Activated T-cell treated with anti-CD3 and anti-CD28 coated beads, Interleukin-2, amount 50 U/mL, for 4 hours (primary cell): ENCODE data around the gene NKAIN2. TPM values are rescaled to one million over a fixed set of nuclear protein-coding genes. Genes with fewer than 3 reads are reported as not detected.

ENCODE experiments used
- ATAC-seq, 2 donors: fragments of 200-7000 bp; cut with Tn5 transposase; one replicate each; pipeline ENCODE4 v1.10.0; 2021
- DNase-seq: peaks from one replicate; pipeline ENCODE4 v3.0.0-alpha.2; 2020
- H3K27me3 Mint-ChIP-seq: one replicate; pipeline ENCODE4 v1.8.0; 2021; ENCODE audit warnings: low read depth, mixed read lengths
- H3K36me3 Mint-ChIP-seq: one replicate; pipeline ENCODE4 v1.8.0; 2022; ENCODE audit warnings: mixed read lengths; ENCODE audit not compliant: insufficient read depth
- H3K4me1 Mint-ChIP-seq: one replicate; pipeline ENCODE4 v1.8.0; 2021; ENCODE audit warnings: low read depth, mixed read lengths
- H3K4me3 Mint-ChIP-seq: one replicate; pipeline ENCODE4 v1.8.0; 2021; ENCODE audit warnings: mild to moderate bottlenecking, moderate library complexity, mixed read lengths
- H3K9me3 Mint-ChIP-seq: one replicate; pipeline ENCODE4 v1.8.0; 2021; ENCODE audit warnings: mixed read lengths
- total RNA-seq, 3 donors: library from RNA; stranded (reverse); gene quantifications; one replicate each; pipeline ENCODE4 v1.2.1, GENCODE V29; 2021

Gene NKAIN2
- total RNA-seq, 3 donors from 2014 or later = not detected

- ATAC-seq = no peak
- H3K4me3 Mint-ChIP-seq = no peak overlapping the region
- no peaks in the 10 kb centered on the region for H3K27me3 Mint-ChIP-seq
- no peak for DNase-seq
- H3K4me1 Mint-ChIP-seq = no peaks in the 10 kb centered on the region
- no peaks in the 10 kb centered on the region for H3K36me3 Mint-ChIP-seq
- peaks cover 8% of the 10 kb centered on the region for H3K9me3 Mint-ChIP-seq
These were observed 950.0 kb downstream of the NKAIN2 start for GRCh38 chr6:124753562-124754105.

- DNase-seq (no peak), ATAC-seq (no peak)
- Mint-ChIP-seq H3K4me1 (no peaks in the 10 kb centered on the region), H3K36me3 (no peaks in the 10 kb centered on the region), H3K27me3 (no peaks in the 10 kb centered on the region), H3K9me3 (peaks cover 8% of the 10 kb centered on the region), H3K4me3 (no peak overlapping the region)
These were observed 951.7 kb downstream of the NKAIN2 start for GRCh38 chr6:124755321-124755720.

- no peaks in the 10 kb centered on the region for H3K4me1 Mint-ChIP-seq
- no peak for ATAC-seq
- H3K9me3 Mint-ChIP-seq = peaks cover 8% of the 10 kb centered on the region
- DNase-seq = no peak
- H3K27me3 Mint-ChIP-seq = no peaks in the 10 kb centered on the region
- no peaks in the 10 kb centered on the region for H3K36me3 Mint-ChIP-seq
- no peak overlapping the region for H3K4me3 Mint-ChIP-seq
These were observed 953.9 kb downstream of the NKAIN2 start for GRCh38 chr6:124757560-124757959.

- no peaks in the 10 kb centered on the region for H3K27me3 Mint-ChIP-seq
- no peaks in the 10 kb centered on the region for H3K4me1 Mint-ChIP-seq
- DNase-seq = no peak
- H3K36me3 Mint-ChIP-seq = no peaks in the 10 kb centered on the region
- H3K9me3 Mint-ChIP-seq = peaks cover 8% of the 10 kb centered on the region
- ATAC-seq = no peak
- H3K4me3 Mint-ChIP-seq = no peak overlapping the region
These were observed 955.0 kb downstream of the NKAIN2 start for GRCh38 chr6:124758663-124759062.

GRCh38 chr6:124765280-124765679, 961.6 kb downstream of the NKAIN2 start:
- no peak for DNase-seq
- ATAC-seq = no peak
- H3K9me3 Mint-ChIP-seq = no peaks in the 10 kb centered on the region
- H3K4me1 Mint-ChIP-seq = no peaks in the 10 kb centered on the region
- H3K27me3 Mint-ChIP-seq = no peaks in the 10 kb centered on the region
- no peak overlapping the region for H3K4me3 Mint-ChIP-seq
- no peaks in the 10 kb centered on the region for H3K36me3 Mint-ChIP-seq

- Mint-ChIP-seq H3K36me3 (no peaks in the 10 kb centered on the region), H3K4me3 (no peak overlapping the region), H3K27me3 (no peaks in the 10 kb centered on the region), H3K4me1 (no peaks in the 10 kb centered on the region), H3K9me3 (no peaks in the 10 kb centered on the region)
- no peak for DNase-seq
- no peak for ATAC-seq
These were observed 964.6 kb downstream of the NKAIN2 start for GRCh38 chr6:124768224-124768623.

- no peak for DNase-seq
- H3K4me3 Mint-ChIP-seq = no peak overlapping the region
- no peaks in the 10 kb centered on the region for H3K27me3 Mint-ChIP-seq
- no peaks in the 10 kb centered on the region for H3K36me3 Mint-ChIP-seq
- H3K9me3 Mint-ChIP-seq = no peaks in the 10 kb centered on the region
- ATAC-seq = no peak
- no peaks in the 10 kb centered on the region for H3K4me1 Mint-ChIP-seq
These were observed 966.3 kb downstream of the NKAIN2 start for GRCh38 chr6:124769811-124770544.

- Mint-ChIP-seq H3K36me3 (no peaks in the 10 kb centered on the region), H3K4me3 (no peak overlapping the region), H3K9me3 (no peaks in the 10 kb centered on the region), H3K27me3 (no peaks in the 10 kb centered on the region), H3K4me1 (no peaks in the 10 kb centered on the region)
- ATAC-seq (no peak), DNase-seq (no peak)
These were observed 967.1 kb downstream of the NKAIN2 start for GRCh38 chr6:124770784-124771183.

- no peak for ATAC-seq
- Mint-ChIP-seq H3K27me3 (no peaks in the 10 kb centered on the region), H3K4me3 (no peak overlapping the region), H3K4me1 (no peaks in the 10 kb centered on the region), H3K9me3 (no peaks in the 10 kb centered on the region), H3K36me3 (no peaks in the 10 kb centered on the region)
- DNase-seq = no peak
These were observed 969.2 kb downstream of the NKAIN2 start for GRCh38 chr6:124772733-124773319.

GRCh38 chr6:124775121-124775520, 971.5 kb downstream of the NKAIN2 start:
- Mint-ChIP-seq H3K9me3 (peaks cover 3% of the 10 kb centered on the region), H3K4me3 (no peak overlapping the region), H3K36me3 (no peaks in the 10 kb centered on the region), H3K27me3 (no peaks in the 10 kb centered on the region), H3K4me1 (no peaks in the 10 kb centered on the region)
- DNase-seq (no peak), ATAC-seq (no peak)

GRCh38 chr6:124777863-124778262, 974.2 kb downstream of the NKAIN2 start:
- H3K4me1 Mint-ChIP-seq = no peaks in the 10 kb centered on the region
- H3K36me3 Mint-ChIP-seq = no peaks in the 10 kb centered on the region
- H3K27me3 Mint-ChIP-seq = no peaks in the 10 kb centered on the region
- no peak for ATAC-seq
- peaks cover 3% of the 10 kb centered on the region for H3K9me3 Mint-ChIP-seq
- no peak for DNase-seq
- H3K4me3 Mint-ChIP-seq = no peak overlapping the region

- no peaks in the 10 kb centered on the region for H3K36me3 Mint-ChIP-seq
- H3K27me3 Mint-ChIP-seq = no peaks in the 10 kb centered on the region
- no peaks in the 10 kb centered on the region for H3K4me1 Mint-ChIP-seq
- no peak for DNase-seq
- no peak for ATAC-seq
- H3K4me3 Mint-ChIP-seq = no peak overlapping the region
- peaks cover 3% of the 10 kb centered on the region for H3K9me3 Mint-ChIP-seq
These were observed 977.0 kb downstream of the NKAIN2 start for GRCh38 chr6:124780623-124781022.

GRCh38 chr6:124783344-124783743, 979.7 kb downstream of the NKAIN2 start:
- Mint-ChIP-seq H3K27me3 (peaks cover 2% of the 10 kb centered on the region), H3K36me3 (no peaks in the 10 kb centered on the region), H3K9me3 (peaks cover 3% of the 10 kb centered on the region), H3K4me1 (no peaks in the 10 kb centered on the region), H3K4me3 (no peak overlapping the region)
- ATAC-seq (no peak), DNase-seq (no peak)

- Mint-ChIP-seq H3K27me3 (peaks cover 2% of the 10 kb centered on the region), H3K4me3 (no peak overlapping the region), H3K4me1 (no peaks in the 10 kb centered on the region), H3K36me3 (no peaks in the 10 kb centered on the region), H3K9me3 (no peaks in the 10 kb centered on the region)
- no peak for ATAC-seq
- DNase-seq = no peak
These were observed 987.5 kb downstream of the NKAIN2 start for GRCh38 chr6:124791156-124791555.

- Mint-ChIP-seq H3K4me1 (no peaks in the 10 kb centered on the region), H3K27me3 (no peaks in the 10 kb centered on the region), H3K9me3 (no peaks in the 10 kb centered on the region), H3K4me3 (no peak overlapping the region), H3K36me3 (no peaks in the 10 kb centered on the region)
- no peak for DNase-seq
- ATAC-seq = no peak
These were observed 988.7 kb downstream of the NKAIN2 start for GRCh38 chr6:124792386-124792785.
